Ammon's horn (tissue), 1 donor: ENCODE results near the gene DCXR.
A peak's percentile ranks its signal among the peaks of the same experiment; 100 is the strongest.

Experiments
- DNase-seq: peaks from one replicate; pipeline ENCODE4 v3.0.0-alpha.2; 2016; ENCODE audit warnings: low spot score

Gene DCXR

DNA sequence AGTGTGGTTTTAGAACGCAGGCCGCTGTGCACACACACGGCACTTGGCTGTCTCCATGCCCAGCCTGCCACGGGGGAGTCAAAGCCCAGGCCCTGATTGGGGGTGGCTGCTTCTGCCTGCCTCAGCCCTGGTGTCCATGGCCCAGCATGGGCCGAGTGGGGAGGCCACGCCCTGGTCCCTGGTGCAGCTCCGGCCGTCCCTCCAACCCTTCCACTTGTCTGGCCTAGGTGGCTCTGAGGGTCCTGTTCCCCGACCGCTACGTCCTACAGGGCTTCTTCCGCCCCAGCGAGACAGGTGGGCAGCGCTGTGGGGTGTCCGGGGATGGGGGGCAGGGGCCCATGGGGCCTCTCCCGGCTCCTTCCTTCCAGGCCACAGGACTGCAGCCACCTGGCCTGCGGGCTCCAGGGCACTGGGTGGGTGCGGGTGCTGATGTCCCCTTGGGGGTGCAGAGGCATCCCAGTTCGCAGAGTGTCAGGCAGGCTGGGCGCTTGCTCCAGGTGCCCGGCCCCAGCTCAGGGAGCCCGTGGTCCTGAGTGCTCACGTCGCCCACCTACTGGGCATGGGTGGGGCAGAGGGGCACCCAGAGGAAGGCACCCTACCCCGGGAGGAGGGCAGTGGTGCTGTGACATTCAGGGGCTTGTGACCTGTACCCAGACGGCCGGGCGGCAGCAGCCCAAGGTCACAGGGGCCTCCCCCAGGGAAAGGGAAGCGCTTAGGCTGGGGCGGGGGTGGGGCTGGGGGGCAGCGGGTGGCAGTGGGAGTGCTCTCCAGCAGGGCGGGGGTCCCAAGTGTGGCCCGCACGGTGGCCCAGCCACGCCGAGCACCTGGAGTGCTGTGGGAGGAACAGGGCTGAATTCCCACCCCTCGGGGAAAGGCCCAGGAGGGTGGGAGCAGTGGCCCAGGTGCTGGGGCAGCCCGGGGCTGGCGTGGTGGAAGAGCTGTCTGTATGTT is 26.6 kb downstream of the DCXR start:
- no peak for DNase-seq

- DNase-seq, result no peak
Observed at GRCh38 chr17:82009413-82009812, 28.1 kb downstream of the DCXR start.

DNA sequence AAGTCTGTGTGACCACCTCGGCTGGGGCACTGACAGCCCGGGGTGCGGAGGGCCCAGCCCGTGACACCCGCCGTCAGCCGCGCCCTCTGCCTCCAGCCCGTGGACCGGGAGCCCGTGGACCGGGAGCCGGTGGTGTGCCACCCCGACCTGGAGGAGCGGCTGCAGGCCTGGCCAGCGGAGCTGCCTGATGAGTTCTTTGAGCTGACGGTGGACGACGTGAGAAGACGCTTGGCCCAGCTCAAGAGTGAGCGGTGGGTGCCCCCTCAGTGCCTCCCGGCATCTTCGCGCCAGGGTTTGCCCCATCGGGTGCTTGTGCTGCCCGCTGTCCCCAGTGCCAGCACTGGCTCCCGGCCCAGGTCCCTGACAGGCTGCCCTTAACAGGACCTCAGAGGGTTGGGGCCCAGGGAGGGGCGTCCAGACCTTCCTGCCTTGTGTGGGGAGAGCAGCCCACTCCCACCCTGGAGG is 28.5 kb downstream of the DCXR start:
- no peak for DNase-seq

DNA sequence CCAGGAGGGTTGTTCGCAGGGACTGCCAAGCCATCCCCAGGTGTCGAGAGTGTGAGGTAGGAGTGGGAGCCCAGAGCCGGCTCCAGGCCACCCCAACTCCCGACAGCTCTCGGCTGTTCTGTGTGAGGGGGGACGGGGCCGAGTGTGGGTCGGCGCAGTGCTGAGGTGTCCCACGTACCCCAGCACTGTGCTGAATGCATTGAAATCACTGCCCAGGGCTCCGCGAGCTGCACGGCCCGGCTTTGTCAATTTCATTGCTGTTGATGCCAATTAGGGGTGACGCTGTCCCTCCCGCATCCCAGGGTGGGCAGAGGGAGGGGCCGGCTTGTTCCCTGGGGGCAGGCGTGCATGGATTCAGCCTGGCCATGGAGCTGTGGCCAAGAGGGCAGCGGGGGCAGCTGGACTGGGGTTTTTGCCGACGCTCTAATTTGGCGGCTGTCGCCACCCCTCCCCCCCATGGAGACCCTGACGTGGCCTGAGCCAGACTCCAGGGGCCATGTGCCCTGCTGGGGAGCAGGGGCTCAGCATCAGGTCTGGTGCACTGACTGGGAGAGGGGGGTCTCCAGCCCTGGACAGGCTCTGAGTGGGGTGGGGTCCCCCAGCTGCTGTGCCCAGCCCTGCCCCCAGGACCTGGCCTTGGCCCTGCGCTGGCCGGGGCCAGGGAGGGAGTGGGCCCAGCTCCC is 29.1 kb downstream of the DCXR start:
- DNase-seq, result no peak

GRCh38 chr17:82007495-82008257 is 29.8 kb downstream of the DCXR start:
- no peak for DNase-seq

DNA sequence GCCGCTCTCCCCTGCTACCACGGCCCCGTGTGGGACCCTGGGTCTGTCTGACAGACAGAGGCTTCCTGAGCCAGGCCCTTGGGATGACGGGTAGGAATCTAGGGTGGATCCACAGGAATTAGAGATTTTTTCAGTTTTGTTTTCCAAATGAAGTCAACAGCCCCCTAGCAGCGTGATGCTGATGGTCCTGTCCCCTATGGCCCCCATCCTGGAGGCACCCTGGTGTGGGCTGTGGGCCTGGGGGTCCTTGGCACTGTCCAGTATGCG is 30.3 kb downstream of the DCXR start:
- DNase-seq, result no peak

- DNase-seq, result peak; percentile 66
Observed at GRCh38 chr17:82006468-82007227, 30.8 kb downstream of the DCXR start.

DNA sequence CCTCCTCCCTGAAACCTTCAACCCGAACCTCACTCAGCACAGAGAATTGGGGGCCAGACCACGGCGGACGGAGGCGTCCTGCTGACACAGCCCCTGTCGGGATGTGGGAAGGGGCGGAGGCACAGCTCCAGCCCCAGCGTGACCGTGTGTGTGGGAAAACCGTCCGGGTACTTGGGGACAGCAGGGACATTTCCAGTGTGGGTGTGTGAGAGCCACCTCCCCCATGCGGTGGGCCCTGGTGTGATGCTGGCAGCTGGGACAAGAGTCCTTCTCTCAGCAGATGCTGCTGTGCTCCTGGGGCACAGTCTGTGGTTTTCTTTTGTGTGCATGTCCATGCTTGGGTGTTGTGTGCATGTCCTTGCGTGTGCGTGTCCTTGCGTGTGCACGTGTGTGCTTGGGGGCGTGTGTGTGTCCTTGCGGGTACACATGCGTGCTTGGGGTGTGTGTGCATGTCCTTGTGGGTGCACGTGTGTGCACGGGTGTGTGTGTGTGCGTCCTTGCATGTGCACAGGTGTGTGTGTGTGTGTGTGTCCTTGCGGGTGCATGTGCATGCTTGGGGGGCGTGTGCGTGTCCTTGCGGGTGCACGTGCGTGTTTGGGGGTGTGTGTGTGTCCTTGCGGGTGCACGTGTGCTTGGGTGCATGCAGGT is 31.7 kb downstream of the DCXR start:
- DNase-seq, result no peak

- no peak for DNase-seq
Observed at GRCh38 chr17:82004517-82005455, 32.7 kb downstream of the DCXR start.

DNA sequence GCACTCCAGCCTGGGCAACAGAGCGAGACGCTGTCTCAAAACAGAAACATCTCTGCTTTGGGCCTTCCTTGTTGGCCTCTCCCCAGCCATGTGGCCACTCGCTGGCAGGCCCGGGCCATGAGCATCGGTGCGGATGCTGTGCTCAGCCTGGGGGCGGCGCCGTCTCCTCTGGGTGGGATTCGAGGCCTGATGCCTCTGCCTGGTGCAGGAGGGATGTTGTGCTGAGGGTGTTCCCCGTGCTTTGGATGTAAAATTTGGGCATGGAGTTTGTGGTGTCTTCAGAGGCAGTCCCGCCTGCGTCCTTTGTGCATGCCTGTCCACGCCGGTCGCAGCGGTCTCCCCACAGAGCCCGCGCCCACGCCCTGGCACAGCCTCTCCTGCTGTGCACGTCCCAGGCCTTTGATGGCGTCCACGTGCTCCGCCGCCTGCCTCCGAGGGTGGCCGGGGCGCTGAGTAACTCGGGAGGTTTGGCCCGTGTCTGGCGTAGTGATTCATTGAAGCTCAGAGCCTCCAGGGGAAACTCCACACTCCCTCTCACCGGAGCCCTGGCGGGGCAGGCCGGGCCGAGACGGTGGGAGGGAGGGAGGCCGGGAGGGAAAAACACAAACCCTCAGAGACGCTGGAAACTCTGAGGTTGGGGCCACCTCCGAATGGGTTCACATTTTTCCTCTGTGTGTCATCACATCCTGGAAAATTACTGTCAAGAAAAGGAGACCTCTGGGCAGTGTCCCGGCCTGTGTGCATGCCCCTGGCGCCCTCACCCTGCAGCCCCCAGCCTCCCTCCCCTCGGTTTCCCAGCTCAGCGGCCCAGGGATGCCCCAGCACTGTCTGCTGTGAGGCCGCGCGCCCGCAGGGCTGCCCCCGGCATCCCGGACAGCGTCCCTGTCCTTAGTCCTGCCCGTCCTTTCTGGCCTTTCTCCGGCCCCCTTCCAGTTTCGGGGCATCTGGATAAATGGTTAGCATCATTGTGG is 33.8 kb downstream of the DCXR start:
- no peak for DNase-seq

DNA sequence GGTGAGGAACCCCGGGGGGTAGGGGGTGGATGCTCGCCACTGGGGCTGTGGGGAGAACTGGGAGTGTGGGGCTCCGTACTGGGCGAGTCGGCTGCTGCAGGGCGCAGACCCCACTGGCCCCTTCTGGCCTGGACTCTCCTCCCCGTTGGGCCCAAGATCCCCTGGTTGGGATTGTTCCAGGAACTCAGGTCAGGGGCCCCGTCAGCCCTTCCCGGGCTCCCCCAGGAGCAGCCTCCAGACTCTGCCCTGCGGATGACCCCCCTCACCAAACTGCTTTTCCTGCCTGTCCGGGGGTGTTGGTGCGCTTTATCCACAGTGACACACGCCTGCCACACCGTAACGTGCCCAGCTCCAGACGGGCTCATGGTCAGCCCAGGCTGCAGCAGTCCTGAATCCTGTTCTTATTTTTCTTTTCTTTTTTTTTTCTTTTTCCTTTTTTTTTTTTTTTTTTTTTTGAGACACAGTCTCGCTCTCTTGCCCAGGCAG is 35.9 kb downstream of the DCXR start:
- DNase-seq, result no peak

DNA sequence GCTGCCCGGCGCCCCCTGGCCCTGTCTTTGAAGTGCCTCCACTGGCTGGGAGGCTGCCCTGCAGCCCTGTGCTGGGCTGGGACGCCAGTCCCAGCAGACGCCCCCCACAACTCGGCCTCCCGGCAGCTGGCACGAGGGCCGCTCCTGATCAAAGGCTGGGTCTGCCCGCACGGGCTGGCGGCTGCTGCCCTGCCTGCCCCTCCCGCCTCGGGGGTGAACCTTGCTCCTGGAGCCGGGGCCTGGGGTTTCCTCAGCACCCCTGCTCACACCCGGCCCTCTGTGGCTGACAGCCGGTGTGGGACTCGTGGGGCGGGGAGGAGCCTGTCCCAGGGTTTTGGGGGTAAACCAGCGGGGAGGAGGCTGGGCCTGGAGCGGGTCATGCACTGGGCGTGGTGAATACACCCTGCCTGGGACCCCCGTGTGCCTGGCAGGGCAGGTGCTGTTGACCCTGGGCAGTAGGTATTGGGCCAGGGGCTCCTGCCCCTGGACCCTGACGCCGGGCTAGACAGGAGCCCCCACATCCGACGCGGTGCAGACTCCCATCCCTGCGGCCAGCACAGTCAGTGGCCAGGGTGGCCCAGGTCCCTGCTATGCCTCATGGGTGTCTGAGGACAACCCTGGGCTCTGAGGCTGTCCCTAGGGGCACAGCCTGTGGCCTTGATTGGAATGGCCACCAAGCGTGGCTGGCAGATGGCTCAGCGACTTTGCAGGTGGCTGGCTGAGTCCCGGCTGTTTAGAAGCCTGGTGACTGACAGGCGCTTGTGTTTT is 36.5 kb downstream of the DCXR start:
- DNase-seq, result no peak

DNA sequence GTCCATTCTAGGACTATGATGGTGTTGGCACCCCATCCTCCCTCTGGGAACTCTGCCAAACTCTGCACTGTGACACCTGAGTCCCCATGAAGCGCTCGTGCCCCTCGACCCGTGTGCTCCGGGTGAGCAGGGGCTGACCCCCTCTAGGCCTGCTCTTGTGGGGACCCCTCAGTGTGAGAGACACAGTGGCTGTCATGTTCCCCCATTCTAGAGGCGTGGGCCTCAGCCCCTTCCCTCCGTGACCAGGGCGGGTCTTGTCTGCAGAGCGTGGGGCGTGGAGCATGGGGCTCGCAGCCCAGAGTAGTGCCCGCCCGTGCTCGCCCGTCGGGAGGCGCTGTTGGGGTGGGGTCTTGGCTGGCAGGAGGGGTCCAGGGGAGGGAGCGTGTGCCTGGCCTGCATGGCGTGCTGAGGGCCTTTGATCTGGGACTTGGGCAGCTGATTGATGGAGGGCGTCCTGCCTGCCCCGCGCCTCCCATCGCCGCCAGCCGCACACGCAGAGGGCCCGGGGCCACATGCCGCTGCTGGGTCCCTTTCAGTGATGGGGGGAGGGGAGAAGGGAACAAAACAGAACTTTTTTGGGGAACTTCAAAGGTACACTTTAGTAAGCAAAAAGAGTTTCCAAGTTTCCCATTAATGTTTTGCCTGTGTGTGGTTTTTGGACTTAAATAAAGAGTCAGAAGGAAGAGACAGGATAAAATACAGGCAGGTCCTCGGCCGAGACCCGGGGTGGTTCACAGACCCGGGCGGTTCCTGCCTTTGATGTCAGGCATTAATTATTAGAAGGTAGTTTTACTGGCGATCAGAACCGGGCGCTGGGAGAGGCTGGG is 37.3 kb downstream of the DCXR start:
- DNase-seq, result no peak

- no peak for DNase-seq
Observed at GRCh38 chr17:81999587-81999975, 37.9 kb downstream of the DCXR start.

DNA sequence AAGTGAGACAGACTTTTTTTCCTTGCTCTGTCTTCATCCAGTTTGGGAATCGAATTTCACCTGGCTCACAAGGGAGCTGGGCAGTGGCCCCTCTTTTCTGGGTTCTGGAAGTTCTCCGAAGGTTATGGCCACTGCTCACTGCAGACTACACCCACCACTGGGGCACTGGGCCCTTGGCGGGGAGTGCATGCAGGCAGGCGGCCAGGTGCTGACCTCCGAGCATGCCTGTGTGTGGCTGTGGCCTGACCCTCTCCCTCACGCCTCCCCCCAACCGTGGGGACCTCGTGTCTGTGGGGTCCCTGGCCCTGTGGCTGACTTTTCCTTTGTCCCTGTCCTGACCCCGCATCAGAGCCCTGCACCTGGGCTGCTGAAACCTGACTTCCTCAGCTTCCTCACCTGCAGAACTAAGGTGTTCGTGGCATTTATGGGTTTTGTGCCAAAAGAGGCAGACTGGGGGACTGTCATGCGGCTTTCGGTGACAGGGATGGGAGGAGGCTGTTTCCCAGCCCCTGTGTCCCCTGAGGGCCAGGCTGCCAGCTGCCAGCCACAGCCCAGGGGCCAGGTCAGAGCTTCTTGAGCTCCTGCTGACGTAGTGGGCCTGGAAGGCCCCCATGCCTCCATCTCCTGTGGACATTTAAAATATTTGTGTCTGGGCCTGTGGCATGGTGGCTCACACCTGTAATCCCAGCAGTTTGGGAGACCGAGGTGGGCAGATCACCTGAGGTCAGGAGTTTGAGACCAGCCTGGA is 38.6 kb downstream of the DCXR start:
- no peak for DNase-seq

DNA sequence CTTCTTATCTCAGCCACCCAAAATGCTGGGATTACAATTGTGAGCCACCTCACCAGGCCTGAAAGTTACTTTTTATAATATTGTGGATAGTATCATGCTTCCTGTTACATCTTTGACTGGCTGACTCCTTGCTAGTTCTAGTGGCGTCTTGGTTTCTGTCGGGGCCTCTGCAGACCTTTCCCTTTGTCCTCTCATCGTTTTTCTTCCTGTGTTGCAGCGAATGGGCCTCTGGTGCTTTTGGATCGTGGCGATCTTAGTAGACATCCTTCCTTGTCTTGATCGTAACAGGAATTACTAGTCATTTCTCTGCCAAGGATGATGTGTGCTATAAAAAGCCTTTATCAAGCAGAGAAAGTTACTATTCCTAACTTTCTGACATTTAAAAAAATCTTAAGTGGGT is 39.3 kb downstream of the DCXR start:
- DNase-seq, result no peak
